Activated CD8-positive, alpha-beta memory T cell treated with anti-CD3 and anti-CD28 coated beads for 48 hours (primary cell): ENCODE results near the gene TIMM8A.
"Not testable (repeated sequence)": the region's sequence is repeated elsewhere in the genome, so short reads cannot be mapped to it uniquely, and the experiment has no call there.

Experiments
- DNase-seq, 3 experiments: peaks; one replicate each; pipeline ENCODE4 v3.0.0-alpha.2; 2020; ENCODE audit warnings: low read depth in 2 of 3, low spot score in 2 of 3

Gene TIMM8A

DNA sequence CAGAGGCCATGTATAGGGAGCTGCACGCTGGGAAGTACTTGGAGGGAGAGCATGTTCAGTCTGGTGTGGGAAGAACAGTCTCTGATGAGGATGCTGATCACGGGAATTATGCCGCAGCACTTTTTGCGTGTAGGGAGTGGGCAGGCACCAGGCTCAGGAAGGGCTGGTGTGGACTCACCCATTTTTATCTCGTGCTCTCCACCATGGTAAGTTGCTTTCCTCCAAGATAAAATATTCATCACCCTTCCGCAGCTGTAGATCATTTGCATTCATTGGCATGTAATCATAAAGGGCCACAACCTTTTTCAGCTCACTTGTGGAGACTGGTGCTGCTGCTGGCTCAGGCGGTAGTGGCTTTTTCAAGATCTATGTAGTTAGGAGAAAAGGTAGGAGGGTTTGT lies 11.8 kb upstream of the TIMM8A start:
- no peak for DNase-seq

DNA sequence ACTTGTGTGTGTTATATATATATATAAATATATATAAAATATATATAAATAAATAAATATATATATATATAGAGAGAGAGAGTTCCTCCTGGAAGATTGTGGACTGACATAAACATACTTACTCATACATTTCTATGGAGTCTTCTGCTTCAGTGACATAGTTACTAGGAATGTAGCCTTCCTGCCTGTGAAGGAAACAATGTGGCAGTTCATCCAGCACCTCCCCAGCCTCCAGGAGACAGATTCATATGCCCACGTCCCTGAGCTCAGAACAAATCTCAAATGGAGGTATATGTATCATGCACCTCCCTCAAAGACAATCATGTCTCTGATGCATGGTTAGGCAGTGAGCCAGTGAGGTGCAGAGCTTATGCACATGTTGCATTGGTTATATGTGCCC lies 11.4 kb upstream of the TIMM8A start:
- DNase-seq = no peak

DNA sequence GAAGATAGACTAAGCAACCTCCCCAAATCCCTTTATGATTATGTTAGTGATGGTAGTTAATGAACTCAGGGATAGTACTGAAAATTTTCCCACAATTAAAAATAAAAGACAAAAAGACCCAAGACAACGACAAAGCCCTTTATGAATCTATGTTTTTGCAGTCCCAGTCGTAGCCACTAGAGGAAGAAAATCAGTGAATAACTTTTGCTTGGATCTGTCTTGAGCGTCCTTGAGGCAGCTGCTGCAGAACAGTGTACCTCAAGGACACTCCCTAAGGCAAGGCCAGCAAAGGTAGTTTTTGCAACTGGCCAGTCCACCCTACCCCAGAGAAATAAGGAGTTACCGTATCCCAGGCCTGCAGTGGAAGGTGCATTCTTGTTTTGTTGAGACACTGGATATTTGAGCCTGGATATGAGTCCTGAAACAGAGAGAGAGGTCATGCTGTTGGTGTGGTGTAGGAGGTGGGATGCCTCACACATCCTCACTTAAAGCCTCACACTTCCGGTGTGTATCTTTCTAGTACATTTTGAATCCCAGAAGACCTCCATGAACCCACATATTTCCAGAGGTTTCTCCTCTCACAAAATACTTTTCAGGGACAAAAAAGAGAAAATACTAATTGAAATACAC lies 8.7 kb upstream of the TIMM8A start:
- no peak for DNase-seq

DNA sequence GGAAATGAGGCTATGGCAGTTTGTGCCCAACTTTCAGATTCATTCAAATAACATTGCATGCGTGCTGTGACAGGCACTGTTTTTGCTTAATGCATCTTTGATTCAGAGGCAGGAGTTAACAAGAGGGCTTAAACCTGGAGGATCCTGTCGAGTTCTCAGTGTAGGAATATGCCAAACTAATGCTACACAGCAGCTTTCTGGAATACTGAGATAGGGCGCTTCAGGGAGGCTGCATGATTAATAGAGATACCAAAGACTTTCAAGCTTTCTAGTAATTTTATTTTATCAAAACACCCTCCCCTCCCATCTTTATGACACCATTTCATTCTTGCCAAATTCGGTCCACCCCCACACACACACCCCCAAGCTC lies 636 bp upstream of the TIMM8A start:
- no peak for DNase-seq

DNA sequence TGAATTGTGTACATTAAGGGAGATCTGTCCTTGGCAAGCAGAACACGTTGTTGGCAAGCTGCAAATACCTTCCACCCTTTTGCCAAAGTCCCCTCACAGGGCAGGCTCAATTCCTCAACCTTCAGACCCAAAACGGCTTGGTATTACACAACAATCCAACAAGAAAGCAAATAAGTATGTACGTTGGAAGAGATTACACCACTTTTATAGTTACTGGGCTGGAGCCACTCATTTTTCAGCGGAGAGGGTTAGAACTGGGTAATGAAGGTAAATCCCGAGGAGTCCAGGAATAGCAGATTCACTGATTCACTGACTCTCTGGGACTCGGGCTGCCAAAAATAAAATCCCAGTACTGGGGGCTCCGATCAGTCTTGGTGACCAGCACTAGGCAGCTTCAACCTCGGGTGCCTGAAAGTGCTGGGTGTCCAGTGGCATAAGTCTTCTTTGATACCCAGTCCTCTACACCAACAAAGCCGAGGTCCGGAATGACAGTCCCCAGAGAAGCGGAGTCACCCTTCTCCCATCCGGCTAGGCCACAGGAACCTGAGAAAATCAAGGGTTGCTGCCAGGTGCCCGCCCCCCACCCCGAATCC lies 587 bp downstream of the TIMM8A start:
- DNase-seq = no peak

DNA sequence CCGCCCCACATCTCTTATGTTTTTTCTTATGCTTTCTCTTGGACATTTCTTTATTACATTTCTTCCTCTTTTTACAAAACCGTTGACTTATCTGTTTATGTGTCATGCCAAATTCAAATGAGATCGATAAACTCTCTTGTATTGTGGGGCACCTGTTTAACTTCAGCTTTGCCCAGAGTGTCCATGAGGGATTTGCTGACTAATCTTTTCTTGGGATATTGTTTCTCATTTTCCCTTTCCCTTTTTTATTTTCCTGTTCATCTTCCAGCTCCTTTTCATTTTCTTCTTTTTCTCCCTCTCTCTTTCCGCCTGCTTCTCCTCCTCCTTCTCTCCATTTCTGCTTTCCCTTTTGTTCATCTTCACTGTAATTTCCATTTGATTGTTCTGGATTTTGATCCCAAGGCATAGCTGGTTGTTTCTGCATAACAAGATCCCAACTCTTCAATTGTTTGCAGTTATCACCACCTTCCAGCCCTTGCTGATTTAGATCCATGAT lies 10.7 kb downstream of the TIMM8A start:
- no peak for DNase-seq

DNA sequence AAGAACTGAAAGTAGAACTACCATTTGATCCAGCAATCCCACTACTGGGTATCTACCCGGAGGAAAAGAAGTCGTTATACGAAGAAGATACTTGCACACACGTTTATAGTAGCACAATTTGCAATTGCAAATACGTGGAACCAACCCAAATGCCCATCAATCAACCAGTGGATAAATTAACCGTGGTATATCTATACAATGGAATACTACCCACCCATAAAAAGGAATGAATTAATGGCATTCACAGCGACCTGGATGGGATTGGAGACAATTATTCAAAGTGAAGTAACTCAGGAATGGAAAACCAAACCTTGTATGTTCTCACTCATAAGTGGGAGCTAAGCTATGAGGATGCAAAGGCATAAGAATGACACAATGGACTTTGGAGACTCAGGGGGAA lies 14.2 kb downstream of the TIMM8A start:
- not testable (repeated sequence) for DNase-seq

DNA sequence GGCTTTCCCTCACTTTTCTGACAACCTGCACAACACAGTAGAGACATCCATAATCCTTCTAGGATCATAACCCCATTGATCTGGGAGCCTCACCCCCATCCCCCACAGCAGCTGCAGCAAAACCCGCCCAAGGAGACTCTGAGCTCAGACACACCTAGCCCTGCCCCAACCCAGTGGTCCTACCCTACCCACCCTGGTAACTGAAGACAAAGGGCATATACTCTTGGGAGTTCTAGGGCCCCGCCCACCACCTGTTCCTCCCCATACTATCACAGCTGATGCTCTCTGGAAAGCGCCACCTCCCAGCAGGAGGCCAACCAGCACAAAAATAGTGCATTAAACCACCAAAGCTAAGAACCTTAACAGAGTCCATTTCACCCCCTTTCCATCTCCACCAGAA lies 21.9 kb downstream of the TIMM8A start:
- not testable (repeated sequence) for DNase-seq

DNA sequence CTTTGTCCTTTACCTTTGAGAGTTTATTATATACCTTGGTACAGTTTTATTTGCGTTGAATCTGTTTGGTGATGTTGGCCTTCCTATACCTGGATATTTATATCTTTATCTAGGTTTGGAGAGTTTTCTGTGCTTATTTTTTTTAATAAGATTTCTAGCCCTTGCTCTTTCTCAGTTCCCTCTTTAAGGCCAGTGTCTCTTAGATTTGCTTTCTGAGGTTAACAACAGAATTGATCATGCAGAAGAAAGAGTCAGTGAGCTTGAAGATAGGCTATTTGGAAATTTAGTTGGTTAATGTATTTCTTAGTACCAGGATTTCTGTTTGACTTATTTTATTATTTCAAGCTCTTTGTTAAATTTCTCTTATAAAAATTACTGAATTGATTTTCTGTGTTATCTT lies 44.8 kb downstream of the TIMM8A start:
- DNase-seq = no peak
